ENCODE data around the gene BLVRA. TPM values are rescaled to one million over a fixed set of nuclear protein-coding genes. Genes with fewer than 3 reads are reported as not detected.

BLVRA gene
- total RNA-seq, 1 donor from 2014 or later, result 22.4 TPM

DNA sequence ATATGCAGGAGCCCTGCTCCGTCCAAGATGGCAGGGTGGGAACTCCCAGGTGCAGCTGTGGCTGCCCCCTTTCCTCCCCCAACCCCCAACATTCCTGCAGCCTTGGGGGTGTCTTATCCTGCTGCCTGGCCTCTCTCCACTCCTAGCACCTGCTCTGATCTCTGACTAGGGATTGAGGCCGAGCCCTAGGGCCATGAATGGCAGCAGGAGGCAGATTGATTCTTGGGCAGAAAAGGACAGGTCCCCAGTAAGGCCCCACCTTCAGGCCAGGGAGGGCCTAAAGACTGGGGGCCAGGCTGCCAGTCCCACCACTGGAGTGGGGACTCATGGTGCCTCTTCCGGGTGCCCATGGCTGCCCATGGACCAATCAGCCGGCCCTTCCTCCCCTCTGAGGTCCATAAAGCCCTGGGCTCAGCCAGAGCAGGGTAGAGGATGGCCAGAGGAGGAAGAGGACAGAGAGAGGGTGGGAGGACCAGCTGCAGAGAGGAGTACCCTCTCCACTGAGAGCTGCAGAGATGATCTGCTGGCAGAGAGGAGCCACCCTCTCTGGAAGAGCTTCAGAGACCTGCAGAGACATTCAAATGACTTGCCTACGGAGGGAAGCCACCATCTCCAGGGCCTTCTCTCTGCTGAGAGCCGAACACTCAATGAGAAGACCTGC is 20.9 kb upstream of the BLVRA start:
- Mint-ChIP-seq H3K4me1 (ENCODE audit: low read depth) (no peaks in the 10 kb centered on the region), H3K9me3 (ENCODE audit: low read depth) (no peaks in the 10 kb centered on the region), H3K4me3 (ENCODE audit: low read depth) (no peak overlapping the region), H3K36me3 (ENCODE audit: insufficient read depth) (no peaks in the 10 kb centered on the region), H3K27ac (no peak overlapping the region), H3K27me3 (no peaks in the 10 kb centered on the region)
- TF ChIP-seq, protein P1, sequence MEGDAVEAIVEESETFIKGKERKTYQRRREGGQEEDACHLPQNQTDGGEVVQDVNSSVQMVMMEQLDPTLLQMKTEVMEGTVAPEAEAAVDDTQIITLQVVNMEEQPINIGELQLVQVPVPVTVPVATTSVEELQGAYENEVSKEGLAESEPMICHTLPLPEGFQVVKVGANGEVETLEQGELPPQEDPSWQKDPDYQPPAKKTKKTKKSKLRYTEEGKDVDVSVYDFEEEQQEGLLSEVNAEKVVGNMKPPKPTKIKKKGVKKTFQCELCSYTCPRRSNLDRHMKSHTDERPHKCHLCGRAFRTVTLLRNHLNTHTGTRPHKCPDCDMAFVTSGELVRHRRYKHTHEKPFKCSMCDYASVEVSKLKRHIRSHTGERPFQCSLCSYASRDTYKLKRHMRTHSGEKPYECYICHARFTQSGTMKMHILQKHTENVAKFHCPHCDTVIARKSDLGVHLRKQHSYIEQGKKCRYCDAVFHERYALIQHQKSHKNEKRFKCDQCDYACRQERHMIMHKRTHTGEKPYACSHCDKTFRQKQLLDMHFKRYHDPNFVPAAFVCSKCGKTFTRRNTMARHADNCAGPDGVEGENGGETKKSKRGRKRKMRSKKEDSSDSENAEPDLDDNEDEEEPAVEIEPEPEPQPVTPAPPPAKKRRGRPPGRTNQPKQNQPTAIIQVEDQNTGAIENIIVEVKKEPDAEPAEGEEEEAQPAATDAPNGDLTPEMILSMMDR (IDR thresholded peaks at IDR 0.05; ENCODE audit: unreplicated experiment), result no peak
- no peak for DNase-seq (ENCODE audit: low spot score, unreplicated experiment)

DNA sequence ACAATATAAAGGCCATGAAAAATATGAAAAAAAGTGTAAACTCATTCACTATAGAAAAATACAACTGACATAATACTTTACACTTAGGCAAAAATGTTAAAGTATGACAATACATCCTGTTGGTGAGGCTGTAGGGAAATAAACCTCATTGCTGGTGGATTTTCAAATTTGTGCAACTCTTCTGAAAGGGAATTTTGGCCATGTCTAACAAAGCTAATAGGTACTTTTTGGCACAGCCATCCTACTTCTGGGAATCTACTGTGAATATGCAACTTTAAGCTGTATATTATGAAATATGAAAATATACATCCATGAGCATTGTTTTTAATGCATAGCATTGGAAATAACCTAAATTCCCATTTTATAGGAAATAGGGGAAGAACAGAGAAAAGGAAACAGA is 15.8 kb upstream of the BLVRA start:
- Mint-ChIP-seq H3K4me3 (ENCODE audit: low read depth) (no peak overlapping the region), H3K4me1 (ENCODE audit: low read depth) (no peaks in the 10 kb centered on the region), H3K27me3 (peaks cover 5% of the 10 kb centered on the region), H3K36me3 (ENCODE audit: insufficient read depth) (no peaks in the 10 kb centered on the region), H3K9me3 (ENCODE audit: low read depth) (no peaks in the 10 kb centered on the region), H3K27ac (no peak overlapping the region)
- TF ChIP-seq, protein P1 (IDR thresholded peaks at IDR 0.05; ENCODE audit: unreplicated experiment), result no peak
- no peak for DNase-seq (ENCODE audit: low spot score, unreplicated experiment)

DNA sequence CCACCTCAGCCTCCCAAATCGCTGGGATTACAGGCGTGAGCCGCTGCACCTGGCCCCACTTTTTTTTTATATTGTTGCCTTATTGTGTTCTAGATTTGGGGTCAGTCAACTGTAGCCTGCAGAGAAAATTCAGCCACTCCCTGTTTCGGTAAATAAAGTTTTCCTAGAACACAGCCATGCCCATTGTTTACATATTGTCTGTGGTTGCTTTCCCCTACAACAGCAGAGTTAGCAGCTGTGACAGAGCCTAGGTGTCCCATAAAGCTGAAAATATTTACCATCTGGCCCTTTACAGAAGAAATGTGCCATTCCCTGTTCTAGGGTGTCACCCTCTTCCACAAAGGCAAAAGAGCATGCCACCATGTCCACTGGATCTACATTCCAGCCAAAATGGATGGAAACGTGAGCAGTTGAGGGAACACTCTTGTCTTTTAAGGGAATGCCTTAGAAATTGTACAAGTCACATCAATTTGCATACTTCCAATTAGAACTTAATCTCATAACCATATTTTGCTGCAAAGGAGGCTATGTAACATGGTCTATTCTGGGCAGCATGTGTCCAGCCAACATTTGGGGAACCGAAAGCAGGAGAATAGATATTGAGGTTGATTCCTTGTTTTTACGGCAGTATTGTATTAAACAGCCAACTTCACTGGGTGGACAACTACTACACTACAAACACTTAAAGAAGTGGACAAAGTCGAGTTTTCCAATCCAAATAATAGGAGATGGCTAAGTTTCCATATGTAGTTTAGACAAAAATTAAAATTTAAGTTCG is 11.0 kb upstream of the BLVRA start:
- TF ChIP-seq, protein P1 (IDR thresholded peaks at IDR 0.05; ENCODE audit: unreplicated experiment), result no peak
- no peak overlapping the region for H3K27ac Mint-ChIP-seq
- no peaks in the 10 kb centered on the region for H3K36me3 Mint-ChIP-seq (ENCODE audit: insufficient read depth)
- peaks cover 16% of the 10 kb centered on the region for H3K27me3 Mint-ChIP-seq
- H3K9me3 Mint-ChIP-seq (ENCODE audit: low read depth), result no peaks in the 10 kb centered on the region
- no peak for DNase-seq (ENCODE audit: low spot score, unreplicated experiment)
- no peaks in the 10 kb centered on the region for H3K4me1 Mint-ChIP-seq (ENCODE audit: low read depth)
- H3K4me3 Mint-ChIP-seq (ENCODE audit: low read depth), result no peak overlapping the region

DNA sequence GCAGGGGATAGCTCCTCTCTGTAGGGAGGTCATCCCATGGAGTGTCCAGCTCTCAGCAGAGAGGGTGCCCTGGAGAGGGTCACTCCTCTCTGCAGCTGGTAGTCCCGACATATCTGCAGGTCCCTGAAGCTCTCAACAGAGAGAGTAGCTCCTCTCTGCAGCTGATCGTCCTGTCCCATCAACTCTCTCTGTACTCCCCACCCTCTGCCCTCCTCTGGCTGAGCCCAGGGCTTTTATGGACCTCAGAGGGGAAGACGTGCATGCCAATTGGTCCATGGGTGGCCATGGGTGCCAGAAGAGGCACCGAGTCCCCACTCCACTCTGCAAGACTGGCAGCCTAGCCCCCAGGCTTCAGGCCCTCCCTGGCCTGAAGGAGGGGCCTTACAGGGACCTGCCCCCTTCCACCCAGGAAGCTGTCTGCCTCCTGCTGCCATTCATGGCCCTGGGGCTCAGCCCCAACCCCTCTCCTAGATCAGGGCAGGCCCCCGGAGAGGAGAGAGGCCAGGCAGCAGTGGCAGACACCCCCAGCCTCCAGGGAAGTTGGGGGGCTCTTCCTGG is 9.0 kb upstream of the BLVRA start:
- Mint-ChIP-seq H3K9me3 (ENCODE audit: low read depth) (no peaks in the 10 kb centered on the region), H3K36me3 (ENCODE audit: insufficient read depth) (no peaks in the 10 kb centered on the region), H3K27ac (no peak overlapping the region), H3K4me3 (ENCODE audit: low read depth) (no peak overlapping the region), H3K27me3 (peaks cover 20% of the 10 kb centered on the region), H3K4me1 (ENCODE audit: low read depth) (no peaks in the 10 kb centered on the region)
- DNase-seq (ENCODE audit: low spot score, unreplicated experiment), result no peak
- TF ChIP-seq, protein P1 (IDR thresholded peaks at IDR 0.05; ENCODE audit: unreplicated experiment), result no peak

DNA sequence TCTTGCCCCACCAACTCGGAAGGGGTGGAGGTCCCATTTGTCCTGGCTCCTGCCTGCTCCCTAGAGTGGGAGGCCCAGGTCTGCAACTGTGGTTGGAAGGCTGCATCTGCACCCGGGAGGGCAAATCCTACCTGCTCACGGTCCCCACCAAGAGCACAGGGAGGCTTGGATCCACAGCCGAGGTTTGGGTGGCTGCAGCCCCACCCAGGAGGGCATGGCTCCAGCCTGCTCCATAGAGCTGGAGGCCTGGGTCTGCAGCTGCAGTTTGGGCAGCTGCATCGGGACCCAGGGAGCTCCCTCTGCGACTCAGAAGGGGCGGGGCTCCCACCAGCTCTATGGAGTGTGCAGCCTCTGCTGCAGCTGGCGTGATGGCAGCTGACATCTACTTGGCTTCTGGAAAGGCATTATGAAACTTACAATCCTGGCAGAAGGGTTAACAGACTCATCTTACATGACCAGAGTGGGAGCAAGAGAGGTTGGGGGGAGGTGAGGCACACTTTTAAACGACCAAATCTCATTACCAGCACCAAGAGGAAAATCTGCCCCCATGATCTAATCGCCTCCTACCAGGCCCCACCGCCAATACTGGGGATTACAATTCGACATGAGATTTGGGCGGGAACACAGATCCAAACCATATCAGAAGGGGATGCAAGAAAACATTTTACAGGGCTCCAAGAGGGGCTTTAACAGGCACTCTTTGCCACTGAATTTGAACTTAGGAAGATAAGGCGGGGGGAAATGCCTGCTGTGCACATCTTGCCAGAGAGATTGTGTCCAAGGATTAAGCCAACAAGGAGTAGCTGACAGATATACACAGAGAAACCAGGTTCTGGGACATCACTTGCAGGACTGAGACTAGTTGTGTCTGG is 8.2 kb upstream of the BLVRA start:
- Mint-ChIP-seq H3K9me3 (ENCODE audit: low read depth) (no peaks in the 10 kb centered on the region), H3K4me3 (ENCODE audit: low read depth) (no peak overlapping the region), H3K36me3 (ENCODE audit: insufficient read depth) (no peaks in the 10 kb centered on the region), H3K27me3 (peaks cover 20% of the 10 kb centered on the region), H3K27ac (no peak overlapping the region), H3K4me1 (ENCODE audit: low read depth) (no peaks in the 10 kb centered on the region)
- DNase-seq (ENCODE audit: low spot score, unreplicated experiment), result no peak
- TF ChIP-seq, protein P1 (IDR thresholded peaks at IDR 0.05; ENCODE audit: unreplicated experiment), result no peak

Data from progenitor cell of endocrine pancreas (in vitro differentiated cells).